Upper lobe of right lung (tissue), 1 donor: Measurements from ENCODE around the gene GTF2F2. TPM values are rescaled to one million over a fixed set of nuclear protein-coding genes. Genes with fewer than 3 reads are reported as not detected.

Experiments used
- ATAC-seq: fragments of 200-7000 bp; cut with Tn5 transposase; one replicate; pipeline ENCODE4 v1.9.1; 2020; ENCODE audit warnings: mild to moderate bottlenecking, moderate library complexity
- DNase-seq: peaks from one replicate; pipeline ENCODE4 v3.0.0-alpha.2; 2020
- H3K27ac ChIP-seq: fragments of 200-600 bp; one replicate; pipeline ENCODE4 v1.8.0; 2022
- H3K27me3 ChIP-seq: fragments of 200-600 bp; one replicate; pipeline ENCODE4 v1.8.0; 2022; ENCODE audit warnings: mild to moderate bottlenecking
- H3K36me3 ChIP-seq: fragments of 200-600 bp; one replicate; pipeline ENCODE4 v1.8.0; 2022
- H3K4me1 ChIP-seq: fragments of 200-600 bp; one replicate; pipeline ENCODE4 v1.8.0; 2022
- H3K4me3 ChIP-seq: fragments of 200-600 bp; one replicate; pipeline ENCODE4 v1.8.0; 2022; ENCODE audit warnings: mild to moderate bottlenecking
- H3K9me3 ChIP-seq: fragments of 200-600 bp; one replicate; pipeline ENCODE4 v1.8.0; 2022
- CTCF ChIP-seq: fragments of 200-600 bp; IDR thresholded peaks from one replicate; pipeline ENCODE4 v1.8.0; 2022; ENCODE audit warnings: antibody characterized with exemption
- intact Hi-C: fragments of 100-400 bp; cut with DNase I; formaldehyde crosslinking; loops from one replicate; pipeline ENCODE4 v1.11.0; 2022
- total RNA-seq: library from RNA; stranded (reverse); fragmentation: NEBNext Ultra II Directional; extraction: Animal tissue kit (Norgen Biotek cat#: 25700); gene quantifications from one replicate; pipeline ENCODE4 v1.2.1, GENCODE V29; 2021
- donor health status: DM: no; HTN: yes; CAD: no; lungs with severe emphysema.

The GTF2F2 gene
- total RNA-seq, 1 donor from 2014 or later, result 14.6 TPM

GRCh38 chr13:45310341-45311131 lies 190.2 kb downstream of the GTF2F2 start:
- Histone ChIP-seq H3K4me1 (peaks cover 10% of the 10 kb centered on the region), H3K36me3 (no peaks in the 10 kb centered on the region), H3K4me3 (peak overlapping the region; percentile 54), H3K27me3 (no peaks in the 10 kb centered on the region), H3K27ac (no peak overlapping the region), H3K9me3 (no peaks in the 10 kb centered on the region)
- no peak for DNase-seq
- no peak for TF ChIP-seq CTCF
- ATAC-seq, result no peak
- intact Hi-C loops, result loop anchor here (10.0 kb wide), 1 partner anchor 256 kb away; no protein-coding TSS in a partner anchor

- Histone ChIP-seq H3K27ac (no peak overlapping the region), H3K4me3 (no peak overlapping the region), H3K27me3 (no peaks in the 10 kb centered on the region), H3K4me1 (peaks cover 10% of the 10 kb centered on the region), H3K9me3 (no peaks in the 10 kb centered on the region), H3K36me3 (no peaks in the 10 kb centered on the region)
- ATAC-seq (no peak), DNase-seq (no peak)
- intact Hi-C loops, result loop anchor here (10.0 kb wide), 1 partner anchor 260 kb away; no protein-coding TSS in a partner anchor
- TF ChIP-seq CTCF, result no peak
These were observed 194.5 kb downstream of the GTF2F2 start for GRCh38 chr13:45314822-45315221.

- Histone ChIP-seq H3K4me3 (no peak overlapping the region), H3K27me3 (no peaks in the 10 kb centered on the region), H3K36me3 (no peaks in the 10 kb centered on the region), H3K9me3 (no peaks in the 10 kb centered on the region), H3K27ac (no peak overlapping the region), H3K4me1 (peaks cover 11% of the 10 kb centered on the region)
- intact Hi-C loops, result loop anchor here (10.0 kb wide), 1 partner anchor 261 kb away; no protein-coding TSS in a partner anchor
- no peak for TF ChIP-seq CTCF
- DNase-seq (no peak), ATAC-seq (no peak)
These were observed 195.3 kb downstream of the GTF2F2 start for GRCh38 chr13:45315520-45316167.

GRCh38 chr13:45316338-45316737 lies 196.0 kb downstream of the GTF2F2 start:
- H3K36me3 ChIP-seq, result no peaks in the 10 kb centered on the region
- intact Hi-C loops, result loop anchor here (10.0 kb wide), 1 partner anchor 262 kb away; no protein-coding TSS in a partner anchor
- no peaks in the 10 kb centered on the region for H3K27me3 ChIP-seq
- no peak overlapping the region for H3K4me3 ChIP-seq
- no peak for TF ChIP-seq CTCF
- H3K27ac ChIP-seq, result no peak overlapping the region
- DNase-seq (no peak), ATAC-seq (no peak)
- H3K9me3 ChIP-seq, result no peaks in the 10 kb centered on the region
- peaks cover 8% of the 10 kb centered on the region for H3K4me1 ChIP-seq

GRCh38 chr13:45316996-45317395 lies 196.7 kb downstream of the GTF2F2 start:
- intact Hi-C loops, result loop anchor here (10.0 kb wide), 1 partner anchor 262 kb away; no protein-coding TSS in a partner anchor
- Histone ChIP-seq H3K4me1 (peaks cover 4% of the 10 kb centered on the region), H3K36me3 (no peaks in the 10 kb centered on the region), H3K9me3 (no peaks in the 10 kb centered on the region), H3K4me3 (no peak overlapping the region), H3K27ac (no peak overlapping the region), H3K27me3 (no peaks in the 10 kb centered on the region)
- no peak for TF ChIP-seq CTCF
- ATAC-seq, result no peak
- DNase-seq, result no peak
